ENCODE results near the gene KRT75. TPM values are rescaled to one million over a fixed set of nuclear protein-coding genes. Genes with fewer than 3 reads are reported as not detected.

Gene KRT75
- total RNA-seq, 2 experiments from 2014 or later = not detected

- H3K4me1 Mint-ChIP-seq (ENCODE audit: low read depth) = no peaks in the 10 kb centered on the region
- ChIA-PET CTCF (no interaction called here), POLR2A (no interaction called here)
- DNase-seq (no peak), ATAC-seq (no peak)
- no peaks in the 10 kb centered on the region for H3K36me3 Mint-ChIP-seq (ENCODE audit: low read depth)
- intact Hi-C loops (cut with micrococcal nuclease) = no loop called here
- TF ChIP-seq CTCF (IDR thresholded peaks at IDR 0.05) = no peak
- H3K4me3 Mint-ChIP-seq = no peak overlapping the region
- peaks cover 9% of the 10 kb centered on the region for H3K27me3 Mint-ChIP-seq
- no peak overlapping the region for H3K27ac Mint-ChIP-seq
- no peaks in the 10 kb centered on the region for H3K9me3 Mint-ChIP-seq
Observed at GRCh38 chr12:52469853-52470252, 35.7 kb upstream of the KRT75 start.

DNA sequence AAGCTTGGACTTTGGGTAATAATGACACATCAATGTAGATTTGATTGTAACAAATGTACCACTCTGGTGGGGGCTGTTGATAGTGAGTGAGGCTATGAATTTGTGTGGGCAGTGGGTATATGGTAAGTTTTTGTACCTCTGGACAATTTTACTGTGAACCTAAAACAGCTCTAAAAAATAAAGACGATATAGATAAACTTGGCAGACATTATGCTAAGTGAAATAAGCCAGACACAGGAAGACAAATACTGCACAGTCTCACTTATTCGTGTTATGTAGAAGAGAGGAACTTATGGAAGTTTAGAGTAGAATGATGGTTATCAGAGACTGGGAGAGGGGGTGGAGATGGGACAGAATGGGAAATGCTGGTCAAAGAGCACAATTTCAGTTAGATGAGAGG, 30.7 kb upstream of the KRT75 start:
- H3K9me3 Mint-ChIP-seq = no peaks in the 10 kb centered on the region
- ChIA-PET POLR2A (no interaction called here), CTCF (no interaction called here)
- TF ChIP-seq CTCF (IDR thresholded peaks at IDR 0.05) = no peak
- ATAC-seq (no peak), DNase-seq (no peak)
- no peaks in the 10 kb centered on the region for H3K4me1 Mint-ChIP-seq (ENCODE audit: low read depth)
- no peak overlapping the region for H3K4me3 Mint-ChIP-seq
- no peak overlapping the region for H3K27ac Mint-ChIP-seq
- no peaks in the 10 kb centered on the region for H3K36me3 Mint-ChIP-seq (ENCODE audit: low read depth)
- peaks cover 12% of the 10 kb centered on the region for H3K27me3 Mint-ChIP-seq
- intact Hi-C loops (cut with micrococcal nuclease) = no loop called here

GRCh38 chr12:52461693-52462092, 27.5 kb upstream of the KRT75 start:
- H3K27ac Mint-ChIP-seq = no peak overlapping the region
- DNase-seq (no peak), ATAC-seq (no peak)
- TF ChIP-seq CTCF (IDR thresholded peaks at IDR 0.05) = no peak
- CTCF ChIA-PET = interaction anchor here (1.2 kb wide), 1 partner anchor 422 kb away, joined by 3 read pairs; no protein-coding TSS in a partner anchor
- no peaks in the 10 kb centered on the region for H3K9me3 Mint-ChIP-seq
- H3K27me3 Mint-ChIP-seq = peaks cover 9% of the 10 kb centered on the region
- H3K4me3 Mint-ChIP-seq = no peak overlapping the region
- H3K4me1 Mint-ChIP-seq (ENCODE audit: low read depth) = no peaks in the 10 kb centered on the region
- no peaks in the 10 kb centered on the region for H3K36me3 Mint-ChIP-seq (ENCODE audit: low read depth)
- intact Hi-C loops (cut with micrococcal nuclease) = no loop called here
- POLR2A ChIA-PET = no interaction called here

- H3K4me1 Mint-ChIP-seq (ENCODE audit: low read depth) = peaks cover 5% of the 10 kb centered on the region
- H3K9me3 Mint-ChIP-seq = no peaks in the 10 kb centered on the region
- H3K27me3 Mint-ChIP-seq = peaks cover 12% of the 10 kb centered on the region
- H3K4me3 Mint-ChIP-seq = no peak overlapping the region
- POLR2A ChIA-PET = interaction anchor here (0.8 kb wide), 1 partner anchor 1602 kb away, joined by 4 read pairs; no protein-coding TSS in a partner anchor
- intact Hi-C loops (cut with micrococcal nuclease) = no loop called here
- DNase-seq = no peak
- no peak overlapping the region for H3K27ac Mint-ChIP-seq
- no peaks in the 10 kb centered on the region for H3K36me3 Mint-ChIP-seq (ENCODE audit: low read depth)
- CTCF ChIA-PET = no interaction called here
- TF ChIP-seq CTCF (IDR thresholded peaks at IDR 0.05) = no peak
- ATAC-seq = no peak
Observed at GRCh38 chr12:52458861-52459260, 24.7 kb upstream of the KRT75 start.

DNA sequence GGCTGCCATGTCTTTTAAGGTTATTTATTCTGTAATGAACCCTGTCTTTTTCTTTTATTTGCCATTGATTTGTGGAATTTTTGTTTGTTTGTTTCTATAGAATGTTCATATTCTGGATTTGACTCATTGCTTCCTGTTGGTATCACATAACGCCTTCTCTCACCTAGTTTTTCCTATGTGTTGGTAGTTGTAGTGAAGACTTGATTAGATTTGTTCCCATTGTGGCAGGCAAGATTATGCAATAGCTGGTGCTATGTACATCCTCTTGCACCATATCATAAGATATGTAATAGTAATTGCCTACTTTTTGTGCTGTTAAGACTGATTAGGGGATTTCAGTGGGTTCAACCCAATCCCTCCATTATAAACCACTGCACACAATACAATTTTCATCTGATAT, 21.6 kb upstream of the KRT75 start:
- no peaks in the 10 kb centered on the region for H3K36me3 Mint-ChIP-seq (ENCODE audit: low read depth)

More for the DNA sequence above, 21.6 kb upstream of the KRT75 start:
- Mint-ChIP-seq H3K27me3 (peaks cover 5% of the 10 kb centered on the region), H3K4me1 (ENCODE audit: low read depth) (peaks cover 5% of the 10 kb centered on the region), H3K4me3 (no peak overlapping the region), H3K9me3 (no peaks in the 10 kb centered on the region), H3K27ac (no peak overlapping the region)
- ATAC-seq (no peak), DNase-seq (no peak)
- CTCF ChIA-PET = no interaction called here
- intact Hi-C loops (cut with micrococcal nuclease) = no loop called here
- TF ChIP-seq CTCF (IDR thresholded peaks at IDR 0.05) = no peak
- POLR2A ChIA-PET = no interaction called here

All from activated CD8-positive, alpha-beta T cell treated with anti-CD3 and anti-CD28 coated beads for 36 hours (primary cell).